K562 treated with DMSO at 1 percent for 48 hours (cell line): ENCODE results near the gene HAAO. TPM values are rescaled to one million over a fixed set of nuclear protein-coding genes. Genes with fewer than 3 reads are reported as not detected.

Experiments
- total RNA-seq: library from RNA; unstranded; fragments of 300-600 nt; gene quantifications from 2 replicates; pipeline ENCODE4 v1.2.3, GENCODE V29; 2022; ENCODE audit warnings: low replicate concordance; ENCODE audit errors: extremely low read depth

HAAO gene
- total RNA-seq, result not detected in 2 replicates

DNA sequence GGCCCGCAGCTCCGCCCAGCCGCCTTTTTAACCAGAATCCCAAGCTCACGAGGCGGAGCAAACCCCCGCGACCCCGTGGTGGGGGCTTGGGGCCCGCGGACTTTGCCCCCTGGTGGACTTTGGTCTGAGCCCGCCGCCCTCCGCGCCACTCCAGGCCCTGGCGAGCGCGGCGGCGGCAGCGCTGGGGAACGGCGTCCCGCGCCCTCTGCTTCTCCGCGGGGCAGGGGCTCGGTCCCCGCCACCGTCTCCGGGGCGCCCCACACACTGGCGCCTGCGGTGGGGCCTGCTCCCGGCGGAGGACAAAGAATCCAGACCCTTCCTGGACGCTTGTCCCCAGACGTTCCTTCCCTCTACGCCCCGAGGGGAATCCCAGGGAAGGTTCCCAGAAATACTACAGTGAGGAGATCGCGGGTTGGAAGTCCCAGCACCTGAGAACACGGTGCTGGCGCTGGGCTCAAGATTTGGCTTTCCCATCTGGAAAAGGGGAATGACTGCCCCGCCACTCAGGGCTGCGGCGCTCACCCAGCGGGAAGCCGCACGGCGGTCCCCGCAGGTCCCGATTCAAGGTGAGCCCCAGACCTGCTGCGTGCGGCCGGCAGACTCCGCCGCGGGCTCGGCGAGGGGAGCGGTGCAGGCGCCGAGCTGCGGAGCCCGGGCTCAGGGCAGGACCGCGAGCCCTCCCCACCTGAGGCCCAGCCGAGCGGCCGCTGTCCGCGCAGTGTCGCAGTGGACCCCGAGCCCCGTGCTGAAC is at the start of gene HAAO:
Gene HAAO, minus strand, starts transcription at position 1 of the 751 bp plus-strand sequence. CDS start 47 bp downstream, outside the sequence.

DNA sequence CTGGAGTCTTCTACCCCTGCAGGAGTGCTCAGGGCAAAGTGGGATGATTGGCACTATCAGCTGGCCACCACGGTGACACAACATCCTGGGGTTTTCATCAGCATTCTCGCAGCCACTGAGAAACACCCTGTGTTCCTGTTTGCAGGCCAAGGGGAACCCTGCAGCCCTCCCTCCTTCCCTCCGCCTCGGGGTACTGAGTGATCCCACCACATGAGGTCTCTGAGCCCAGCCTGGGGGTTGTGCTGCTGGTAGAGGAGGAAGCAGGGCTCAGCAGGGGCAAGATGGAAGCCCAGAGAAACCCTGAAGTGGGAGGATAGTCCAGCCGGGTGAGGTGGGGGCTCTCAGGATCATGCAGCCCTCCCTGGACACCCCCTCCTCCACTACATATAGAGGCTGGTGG is 28.3 kb downstream of the HAAO start, which contains the start of gene OXER1:
Gene OXER1, minus strand, starts transcription at position 40 of the 400 bp plus-strand sequence. CDS start 73 bp downstream, outside the sequence.

Other genes starting within 250 kb of the HAAO start
- gene MTA3, start 224.0 kb downstream of the HAAO start, total RNA-seq, result 308 TPM in 1 of 2 replicates, not detected in the other
- gene OXER1, start 28.4 kb downstream of the HAAO start, total RNA-seq, result not detected in 2 replicates